Endothelial cell of hepatic sinusoid (primary cell): ENCODE results near the gene TCEAL8.

Experiments
- in situ Hi-C: cut with HindIII; loops from 2 replicates; pipeline ENCODE4 v1.10.0; 2017; ENCODE audit warnings: low sequenced_read_pairs

Gene TCEAL8

DNA sequence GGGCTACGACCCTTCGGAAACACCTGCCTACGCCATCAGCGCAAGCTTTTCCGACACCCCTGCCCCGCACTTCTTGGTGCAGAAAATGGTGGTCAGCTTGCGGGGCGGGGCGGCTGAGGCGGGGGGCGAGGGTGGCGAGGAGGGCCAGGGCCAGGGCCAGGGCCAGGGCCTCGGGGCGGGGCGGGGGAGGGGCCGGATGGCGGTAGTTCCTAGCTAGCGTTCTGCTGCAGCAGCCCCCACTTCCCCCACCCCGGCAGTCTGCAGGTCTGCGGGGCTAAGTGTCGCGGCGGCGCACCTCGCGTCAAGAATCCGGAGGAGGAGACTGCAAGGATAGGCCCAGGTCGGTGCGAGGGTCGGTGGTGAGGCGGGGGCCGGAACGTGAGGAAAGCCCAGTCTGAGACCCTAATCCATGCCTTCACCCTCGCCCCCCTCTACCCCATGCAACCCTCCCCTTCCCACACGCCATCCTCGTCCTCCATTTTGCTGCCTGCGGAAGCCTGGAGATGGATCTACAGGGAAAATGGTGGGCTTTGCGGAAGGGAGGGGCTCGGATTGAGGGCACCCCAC is 39.4 kb downstream of the TCEAL8 start:
- in situ Hi-C loops: loop anchor here (5.0 kb wide), 1 partner anchor 107 kb away; no protein-coding TSS in a partner anchor

DNA sequence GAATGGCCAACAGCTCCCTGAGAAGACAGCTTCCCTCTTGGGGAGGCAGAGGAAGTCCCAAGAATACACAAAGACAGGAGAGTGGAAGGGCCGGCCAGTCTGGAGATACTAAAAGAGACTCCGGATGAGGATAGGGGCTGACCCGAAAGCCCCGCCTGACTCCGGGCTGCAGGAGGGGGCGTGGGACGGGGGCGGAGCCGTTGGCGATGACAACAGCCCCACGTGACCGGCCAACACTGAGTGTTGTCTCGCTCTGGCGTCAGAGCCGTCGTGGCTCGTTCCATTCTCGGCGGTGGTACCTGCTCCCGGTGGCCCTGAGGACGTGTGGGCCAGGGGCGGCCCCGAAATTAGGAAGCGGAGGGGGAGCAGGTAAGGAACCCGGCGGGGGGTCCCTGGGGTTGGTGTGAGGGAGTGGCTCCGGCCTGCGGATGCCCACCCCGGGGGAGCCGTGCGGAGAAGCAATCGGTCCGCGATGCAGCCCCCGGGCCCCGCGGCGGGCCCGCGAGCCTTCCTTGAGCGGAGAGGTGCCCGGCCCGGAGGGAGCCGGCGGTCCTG is 40.0 kb downstream of the TCEAL8 start, which contains the start of gene BEX4:
BEX4 (plus strand) TSS at position 239 of the 555 bp plus-strand sequence. CDS start 1,046 bp downstream, outside the sequence.
- in situ Hi-C loops: loop anchor here (5.0 kb wide), 1 partner anchor 107 kb away; no protein-coding TSS in a partner anchor

DNA sequence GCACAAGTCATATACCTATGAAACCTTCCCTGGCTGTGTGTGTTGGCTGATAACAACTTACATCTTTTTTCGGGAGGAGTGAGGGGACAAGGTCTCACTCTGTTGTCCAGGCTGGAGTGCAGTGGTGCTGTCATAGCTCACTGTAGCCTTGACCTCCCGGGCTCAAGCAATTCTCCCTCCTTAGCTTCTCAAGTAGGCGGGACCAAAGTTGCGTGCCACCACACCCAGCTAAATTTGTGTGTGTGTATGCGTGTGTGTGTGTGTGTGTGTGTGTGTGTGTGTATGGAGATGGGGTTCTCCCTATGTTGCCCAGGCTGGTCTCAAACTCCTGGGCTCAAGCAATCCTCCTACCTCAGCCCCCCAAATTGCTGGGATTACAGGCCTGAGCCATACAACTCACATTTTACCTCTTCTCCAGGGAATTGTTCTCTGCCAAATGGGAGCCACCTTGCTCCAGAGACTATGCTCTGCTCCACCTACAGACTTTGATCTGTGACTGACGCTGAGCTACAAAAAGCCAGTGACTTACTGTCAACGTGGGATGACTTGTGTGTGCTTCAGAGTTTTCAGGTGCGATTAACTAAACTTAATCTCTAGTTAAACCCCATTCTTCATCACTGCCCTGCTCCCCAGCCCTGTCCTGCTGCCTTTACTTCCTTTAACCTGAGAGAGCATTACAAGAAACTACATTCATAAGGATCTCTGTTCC is 42.1 kb downstream of the TCEAL8 start:
- in situ Hi-C loops: no loop called here

DNA sequence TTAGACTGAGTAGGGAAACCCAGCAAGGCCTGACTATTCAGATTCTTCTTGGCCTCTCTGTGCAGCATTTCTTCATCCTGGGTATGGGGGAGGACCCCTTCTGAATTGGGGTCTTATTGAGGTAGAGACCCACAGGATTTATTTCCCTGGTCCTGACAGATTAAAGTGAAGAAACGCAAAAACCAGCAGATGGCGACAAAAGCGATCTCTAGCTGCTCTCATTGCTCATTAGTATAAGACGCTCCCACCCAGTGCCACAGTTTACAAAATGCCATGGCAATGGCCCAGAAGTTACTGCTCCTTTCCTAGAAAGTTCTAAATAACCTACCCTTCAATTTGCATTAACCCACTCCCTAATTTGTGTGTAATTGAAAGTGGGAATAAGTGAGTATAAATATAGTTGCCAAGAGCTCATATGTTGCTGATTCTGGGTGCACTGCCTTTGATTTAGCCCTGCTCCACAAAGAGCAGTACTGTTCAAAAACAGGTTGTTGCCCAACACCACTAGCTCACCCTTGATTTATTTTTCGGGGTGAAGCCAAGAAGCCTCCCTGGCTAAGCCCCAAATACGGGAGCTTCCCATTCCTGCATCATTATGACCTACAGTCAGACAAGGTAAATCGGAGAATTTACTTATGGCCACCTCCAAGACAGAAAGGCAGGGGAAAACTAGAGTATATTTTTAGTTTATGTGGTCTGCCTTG is 43.8 kb downstream of the TCEAL8 start:
- in situ Hi-C loops: no loop called here

DNA sequence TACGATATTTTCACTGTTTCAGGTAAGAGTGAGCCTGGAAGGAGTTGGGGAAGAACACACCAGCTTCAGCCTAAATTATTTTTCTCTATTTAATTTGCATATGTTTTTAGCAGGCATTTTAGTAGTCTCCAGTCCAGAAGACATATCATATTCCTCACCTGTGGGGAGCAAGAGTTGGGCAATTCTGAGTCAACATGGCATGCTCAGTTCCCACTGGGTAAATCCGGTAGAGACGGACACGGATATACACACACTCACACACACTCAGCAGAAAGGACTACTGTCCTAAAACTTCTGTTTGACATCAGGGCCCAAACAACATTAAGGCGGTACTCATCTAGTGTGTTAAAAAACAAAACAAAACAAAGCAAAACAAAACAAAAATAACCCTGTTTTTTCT is 44.9 kb downstream of the TCEAL8 start:
- in situ Hi-C loops: no loop called here
